Measurements from ENCODE around the gene EMID1. TPM values are rescaled to one million over a fixed set of nuclear protein-coding genes. Genes with fewer than 3 reads are reported as not detected.

Gene EMID1
- total RNA-seq = 1 to 10 TPM in 1 of 2 donors, under 1 TPM in 1; 0.52 to 1.8 TPM
- long read RNA-seq = 0 reads

DNA sequence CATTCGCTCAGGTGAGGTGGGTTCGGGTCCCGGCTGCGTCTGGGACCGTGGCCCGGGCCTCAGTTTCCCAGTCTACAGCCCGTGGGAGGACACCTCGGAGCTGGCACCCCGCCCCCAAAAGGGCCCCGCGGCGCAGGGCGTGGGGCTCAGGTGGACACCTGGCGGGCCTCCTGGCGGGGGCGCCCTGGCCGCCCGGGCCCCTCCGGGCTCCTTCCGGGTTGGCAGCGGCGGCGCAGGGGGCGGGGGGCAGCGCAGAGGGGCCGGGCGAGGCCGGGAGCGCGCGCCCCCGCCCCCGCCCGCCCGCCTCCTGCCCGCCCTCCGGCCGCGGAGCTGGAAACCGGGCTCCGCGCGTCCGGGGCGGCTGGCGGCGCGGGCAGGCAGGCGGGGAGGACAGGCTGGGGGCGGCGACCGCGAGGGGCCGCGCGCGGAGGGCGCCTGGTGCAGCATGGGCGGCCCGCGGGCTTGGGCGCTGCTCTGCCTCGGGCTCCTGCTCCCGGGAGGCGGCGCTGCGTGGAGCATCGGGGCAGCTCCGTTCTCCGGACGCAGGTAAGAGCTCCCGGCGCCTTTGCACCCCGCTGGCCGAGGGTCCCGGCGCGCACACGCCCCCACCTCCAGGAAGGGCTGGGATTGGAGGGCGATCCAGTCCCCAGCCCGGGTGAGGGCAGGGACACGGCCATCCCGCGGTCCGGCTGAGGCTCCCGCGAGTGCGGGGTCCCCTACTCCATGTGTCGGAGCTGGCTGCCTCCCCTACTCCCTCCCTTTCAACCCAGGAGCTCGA lies at the start of gene EMID1:
Gene EMID1, plus strand, starts transcription at position 303 of the 778 bp plus-strand sequence. Its CDS starts 143 bp downstream, at position 446.
- intact Hi-C loops (cut with DNase I) = no loop called here
- ATAC-seq = peak; percentile 48 to 54
- peak; percentile 43 for DNase-seq

DNA sequence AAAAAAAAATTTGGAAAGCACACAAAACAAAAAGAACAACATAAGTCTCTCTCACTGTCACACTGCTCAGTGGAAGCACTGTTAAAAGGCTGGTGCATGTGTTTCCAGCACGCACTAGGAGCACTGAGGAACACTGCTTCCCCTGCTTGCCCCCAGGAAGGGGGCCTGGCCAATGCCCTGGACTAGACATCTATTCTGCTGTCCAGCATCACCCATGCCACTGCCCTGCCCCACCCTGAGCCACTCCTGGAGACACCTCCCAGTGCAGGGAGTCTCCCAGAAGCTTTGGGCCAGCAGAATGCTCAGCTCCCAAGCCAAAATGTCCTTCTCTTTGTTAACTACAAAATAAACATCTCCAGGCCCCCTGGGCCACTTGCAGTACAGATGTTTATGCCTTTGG lies 49.7 kb upstream of the EMID1 start:
- ATAC-seq (no peak), DNase-seq (no peak)
- intact Hi-C loops (cut with DNase I) = loop anchor here (2.0 to 10.0 kb wide), 2 partner anchors 83 to 91 kb away; partner anchors contain the start of genes C22orf31 (in 1 of the 2) and KREMEN1 (in 1 of the 2)

GRCh38 chr22:29156507-29156906 lies 49.2 kb upstream of the EMID1 start:
- ATAC-seq (no peak), DNase-seq (no peak)
- intact Hi-C loops (cut with DNase I) = loop anchor here in 1 of 2 donors (10.0 kb wide), 1 partner anchor 92 kb away; the partner anchor contains the start of gene C22orf31

GRCh38 chr22:29157759-29158535 lies 47.7 kb upstream of the EMID1 start:
- DNase-seq (no peak), ATAC-seq (no peak)
- intact Hi-C loops (cut with DNase I) = loop anchor here in 1 of 2 donors (10.0 kb wide), 1 partner anchor 93 kb away; the partner anchor contains the start of gene C22orf31

GRCh38 chr22:29158546-29158945 lies 47.1 kb upstream of the EMID1 start:
- ATAC-seq (no peak), DNase-seq (no peak)
- intact Hi-C loops (cut with DNase I) = loop anchor here in 1 of 2 donors (10.0 kb wide), 1 partner anchor 94 kb away; the partner anchor contains the start of gene C22orf31

- intact Hi-C loops (cut with DNase I) = loop anchor here in 1 of 2 donors (10.0 kb wide), 1 partner anchor 61 kb away; no protein-coding TSS in a partner anchor
- DNase-seq (no peak), ATAC-seq (no peak)
Observed at GRCh38 chr22:29163808-29164207, 41.9 kb upstream of the EMID1 start.

DNA sequence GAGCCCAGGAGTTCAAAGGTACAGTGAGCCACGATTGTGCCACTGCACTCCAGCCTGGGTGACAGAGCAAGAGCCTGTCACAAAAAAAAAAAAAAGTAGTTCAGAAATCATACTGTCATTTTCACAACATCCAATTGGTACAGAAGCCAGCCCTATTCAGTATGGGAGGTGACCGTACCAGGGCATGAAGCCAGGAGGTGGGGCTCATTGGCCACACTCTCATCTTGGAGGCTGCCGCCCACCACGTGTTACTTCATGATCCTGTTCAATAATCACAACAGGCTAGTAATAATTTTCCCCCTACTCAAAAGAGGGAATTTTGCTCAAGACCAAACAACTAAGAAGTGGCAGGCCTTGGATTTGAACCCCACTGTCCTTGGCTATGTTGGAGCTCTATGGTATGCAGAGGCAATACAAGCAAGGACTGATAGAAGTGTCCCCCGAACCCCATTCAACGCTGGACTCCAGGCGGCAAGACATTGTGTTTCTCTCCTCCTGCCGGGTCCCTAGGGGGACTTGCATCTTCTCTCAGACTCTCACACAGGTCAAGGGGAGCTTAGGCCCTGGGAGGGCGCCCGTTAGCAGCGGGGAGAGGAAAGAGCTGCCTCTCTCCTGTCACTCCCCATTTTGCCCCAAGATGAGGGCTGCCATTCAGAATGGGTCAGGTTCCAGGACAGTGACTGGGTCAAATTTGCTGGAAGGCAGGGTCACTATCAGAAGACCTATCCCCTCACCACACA lies 40.2 kb upstream of the EMID1 start:
- ATAC-seq (no peak), DNase-seq (no peak)
- intact Hi-C loops (cut with DNase I) = loop anchor here in 1 of 2 donors (10.0 kb wide), 1 partner anchor 59 kb away; no protein-coding TSS in a partner anchor

- ATAC-seq (no peak), DNase-seq (no peak)
- intact Hi-C loops (cut with DNase I) = loop anchor here in 1 of 2 donors (10.0 kb wide), 1 partner anchor 59 kb away; no protein-coding TSS in a partner anchor
Observed at GRCh38 chr22:29166180-29166579, 39.5 kb upstream of the EMID1 start.

GRCh38 chr22:29167032-29167911 lies 38.4 kb upstream of the EMID1 start:
- no peak for ATAC-seq
- intact Hi-C loops (cut with DNase I) = loop anchor here in 1 of 2 donors (10.0 kb wide), 1 partner anchor 58 kb away; no protein-coding TSS in a partner anchor
- DNase-seq = no peak

GRCh38 chr22:29171721-29172120 lies 34.0 kb upstream of the EMID1 start:
- intact Hi-C loops (cut with DNase I) = no loop called here
- DNase-seq (no peak), ATAC-seq (no peak)

- ATAC-seq (no peak), DNase-seq (no peak)
- intact Hi-C loops (cut with DNase I) = no loop called here
Observed at GRCh38 chr22:29172216-29172615, 33.5 kb upstream of the EMID1 start.

GRCh38 chr22:29175312-29175835 lies 30.3 kb upstream of the EMID1 start:
- no peak for ATAC-seq
- intact Hi-C loops (cut with DNase I) = no loop called here
- DNase-seq = no peak

DNA sequence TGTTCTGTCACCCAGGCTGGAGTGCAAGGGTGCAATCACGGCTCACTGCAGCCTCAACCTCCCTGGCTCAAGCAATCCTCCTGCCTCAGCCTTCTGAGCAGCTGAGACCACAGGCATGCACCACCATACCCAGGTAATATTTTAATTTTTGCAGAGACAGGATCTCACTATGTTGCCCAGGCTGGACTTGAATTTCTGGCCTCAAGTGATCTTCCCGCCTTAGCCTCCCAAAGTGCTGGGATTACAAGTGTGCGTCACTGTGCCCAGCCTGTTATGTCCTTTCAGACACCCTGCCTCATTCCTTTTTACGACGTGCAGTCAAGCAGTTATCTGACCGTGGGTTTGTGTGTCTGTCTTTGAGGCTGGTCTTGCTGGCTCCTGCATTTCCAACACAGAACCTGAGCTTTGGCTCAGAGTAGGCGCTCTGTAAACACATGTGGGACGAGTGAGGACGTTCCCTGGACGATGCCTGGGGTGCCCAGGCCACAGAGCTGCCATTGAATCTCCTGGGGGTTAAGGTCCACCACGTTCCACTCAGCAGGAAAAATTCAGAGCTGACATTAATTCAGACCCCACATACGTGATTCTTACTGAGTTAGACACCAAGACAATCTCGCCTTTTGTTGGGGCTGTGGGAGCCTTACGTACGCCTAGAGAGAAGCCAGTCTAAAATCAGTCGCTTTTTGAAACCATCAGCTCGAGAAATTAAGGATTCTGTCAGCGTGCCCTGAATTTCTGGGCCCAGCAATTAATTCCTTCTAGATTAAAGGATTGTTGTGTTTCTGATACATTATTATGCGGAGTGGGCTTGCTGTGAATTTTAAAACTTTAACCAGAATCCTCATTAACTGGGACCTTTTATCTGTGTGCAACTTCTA lies 21.5 kb upstream of the EMID1 start:
- intact Hi-C loops (cut with DNase I) = no loop called here
- no peak for DNase-seq
- ATAC-seq = no peak

DNA sequence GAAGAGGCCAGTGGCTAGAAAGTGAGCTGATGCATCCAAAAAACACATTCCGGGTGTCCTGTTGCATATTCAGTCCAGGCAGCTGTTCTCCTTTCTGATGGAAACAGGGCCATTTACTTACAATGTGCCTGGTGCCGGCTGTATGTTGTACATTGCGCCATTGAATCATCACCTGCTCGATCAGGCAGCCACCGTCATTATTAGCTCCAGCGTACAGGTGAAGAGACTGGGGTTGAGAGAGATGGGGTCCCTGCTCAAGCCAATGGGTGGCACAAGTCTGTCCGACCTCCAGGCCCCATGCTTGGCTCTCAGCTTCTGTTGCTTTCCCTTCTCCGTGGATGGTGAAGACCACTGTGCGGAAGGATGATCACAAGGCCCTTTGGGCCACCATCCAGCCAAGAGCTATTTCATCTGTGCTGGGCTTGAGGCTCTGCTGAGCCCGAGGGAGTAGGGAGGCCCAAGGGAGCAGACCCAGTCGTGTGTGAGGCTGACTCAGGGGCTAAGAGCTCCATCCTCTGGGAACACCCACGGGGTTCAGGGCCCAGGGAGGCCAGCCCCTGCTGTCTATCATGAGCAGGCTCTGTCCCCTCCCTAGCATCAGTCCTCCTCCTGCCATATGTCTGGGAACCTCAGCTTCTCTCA lies 20.7 kb upstream of the EMID1 start:
- ATAC-seq (no peak), DNase-seq (no peak)
- intact Hi-C loops (cut with DNase I) = no loop called here

DNA sequence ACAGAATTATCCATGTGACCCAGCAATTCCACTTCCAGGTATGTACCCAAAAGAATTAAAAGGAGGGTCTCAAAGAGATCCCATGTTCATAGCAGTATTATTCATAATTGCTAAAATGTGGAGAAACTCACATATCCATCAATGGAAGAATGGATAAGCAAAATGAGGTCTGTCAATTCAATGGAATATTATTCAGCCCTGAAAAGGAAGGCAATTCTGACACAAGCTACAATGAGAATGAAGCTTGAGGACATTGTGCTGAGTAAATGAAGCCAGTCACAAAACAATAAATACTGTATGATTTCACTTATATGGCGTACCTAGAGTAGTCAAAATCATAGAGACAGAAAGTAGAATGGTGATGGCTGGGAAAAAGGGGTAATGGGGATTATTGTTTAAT lies 19.4 kb upstream of the EMID1 start:
- intact Hi-C loops (cut with DNase I) = no loop called here
- ATAC-seq = no peak
- DNase-seq = no peak

GRCh38 chr22:29187831-29188230 lies 17.9 kb upstream of the EMID1 start:
- intact Hi-C loops (cut with DNase I) = no loop called here
- ATAC-seq (no peak), DNase-seq (no peak)

Measured in left cardiac atrium (tissue), 4 donors.